GM19372 (cell line): ENCODE data around the gene OPCML.

Source experiments
- ATAC-seq: cut with Tn5 transposase; IDR thresholded peaks from one replicate; pipeline ENCODE4 v1.9.1; 2021; ENCODE audit warnings: mild to moderate bottlenecking, low read depth, moderate library complexity; ENCODE audit not compliant: unreplicated experiment

OPCML gene

GRCh38 chr11:133096981-133097380 is 435.3 kb downstream of the OPCML start:
- no peak for ATAC-seq

DNA sequence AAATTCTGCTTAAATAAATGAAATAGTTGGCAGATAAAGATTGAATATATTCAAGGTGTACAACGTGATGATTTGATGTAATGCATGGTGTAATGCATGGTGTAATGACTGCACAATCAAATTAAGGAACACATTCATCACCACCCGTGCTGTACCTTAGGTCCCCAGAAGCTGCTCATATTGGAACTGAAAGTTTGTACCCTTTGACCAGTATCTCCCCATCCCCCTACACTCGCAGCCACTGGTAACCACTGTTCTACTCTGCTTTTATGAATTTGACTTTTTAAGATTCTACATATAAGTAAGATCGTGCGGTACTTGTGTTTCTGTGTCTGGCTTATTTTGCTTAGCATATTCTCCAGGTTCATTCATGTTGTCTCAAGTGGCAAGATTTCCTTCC is 445.8 kb downstream of the OPCML start:
- ATAC-seq: no peak

DNA sequence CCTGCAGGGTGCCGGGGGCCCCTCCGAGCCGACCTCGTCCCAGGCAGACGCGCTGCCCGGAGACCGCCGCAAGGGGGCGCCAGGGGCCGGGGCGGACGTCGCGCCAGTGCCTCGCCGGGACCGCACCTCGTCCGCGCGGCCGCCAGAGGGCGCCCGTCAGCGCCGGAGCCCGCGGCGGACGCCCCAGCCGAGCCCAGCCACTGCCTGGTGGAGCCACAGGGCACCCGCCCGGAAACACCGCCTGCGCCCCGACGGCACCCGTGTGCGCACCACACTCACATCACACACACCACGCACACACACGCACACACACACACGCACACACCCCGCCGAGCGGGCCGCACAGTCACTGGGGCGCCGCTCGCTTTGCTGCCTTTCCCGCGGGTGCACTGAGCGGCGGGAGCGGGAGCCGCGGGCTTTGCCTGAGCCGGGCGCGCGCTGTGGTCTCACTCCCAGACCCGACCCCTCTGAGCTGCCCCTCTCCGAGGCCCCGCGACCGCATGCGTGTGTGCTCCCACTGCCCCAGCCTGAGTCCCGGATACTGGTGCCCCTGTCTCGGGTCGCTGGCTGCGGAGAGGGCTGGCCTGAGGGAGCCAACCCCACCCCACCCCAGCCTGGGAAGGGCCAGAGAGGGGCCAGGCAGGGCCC is 449.3 kb downstream of the OPCML start:
- ATAC-seq: peak; percentile 74

- no peak for ATAC-seq
These were observed 449.9 kb downstream of the OPCML start for GRCh38 chr11:133082453-133082781.

DNA sequence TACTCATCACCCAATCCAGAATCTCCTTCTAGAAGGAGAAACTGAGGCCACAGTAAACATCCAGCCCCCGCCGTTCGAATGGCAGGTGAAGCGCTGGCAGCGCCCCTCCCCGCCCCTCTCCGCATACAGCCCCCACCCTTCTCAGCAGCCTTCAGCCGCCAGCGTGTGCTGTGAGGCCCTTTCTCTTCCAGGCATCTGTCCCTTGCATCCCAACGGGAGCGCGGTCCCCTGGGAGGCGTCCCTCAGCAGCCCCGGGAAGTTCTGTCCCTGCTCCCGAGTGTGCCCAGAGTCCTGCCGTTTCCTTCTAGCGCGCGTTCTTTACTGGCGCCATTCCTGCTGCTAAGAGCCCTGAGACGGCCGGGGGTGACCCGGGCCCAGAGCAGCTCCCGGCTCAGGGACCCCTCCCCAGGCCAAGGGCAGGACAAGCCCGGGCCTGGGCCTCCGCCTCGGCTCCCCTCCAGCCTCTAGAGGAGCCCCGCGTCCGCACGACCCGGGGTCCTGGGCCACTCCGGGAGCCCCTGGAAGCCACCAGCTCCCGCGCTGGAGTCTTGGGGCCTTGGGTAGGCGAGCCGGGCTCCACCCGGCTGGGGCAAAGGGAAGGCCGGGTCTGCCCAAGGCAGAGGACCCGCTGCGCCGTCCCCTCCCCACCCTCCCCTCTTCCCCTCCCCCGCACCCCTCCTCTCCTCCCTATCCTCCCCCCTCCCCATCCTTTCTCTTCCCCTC is 450.4 kb downstream of the OPCML start:
- ATAC-seq: no peak

GRCh38 chr11:133081020-133081419 is 451.3 kb downstream of the OPCML start:
- ATAC-seq: no peak

DNA sequence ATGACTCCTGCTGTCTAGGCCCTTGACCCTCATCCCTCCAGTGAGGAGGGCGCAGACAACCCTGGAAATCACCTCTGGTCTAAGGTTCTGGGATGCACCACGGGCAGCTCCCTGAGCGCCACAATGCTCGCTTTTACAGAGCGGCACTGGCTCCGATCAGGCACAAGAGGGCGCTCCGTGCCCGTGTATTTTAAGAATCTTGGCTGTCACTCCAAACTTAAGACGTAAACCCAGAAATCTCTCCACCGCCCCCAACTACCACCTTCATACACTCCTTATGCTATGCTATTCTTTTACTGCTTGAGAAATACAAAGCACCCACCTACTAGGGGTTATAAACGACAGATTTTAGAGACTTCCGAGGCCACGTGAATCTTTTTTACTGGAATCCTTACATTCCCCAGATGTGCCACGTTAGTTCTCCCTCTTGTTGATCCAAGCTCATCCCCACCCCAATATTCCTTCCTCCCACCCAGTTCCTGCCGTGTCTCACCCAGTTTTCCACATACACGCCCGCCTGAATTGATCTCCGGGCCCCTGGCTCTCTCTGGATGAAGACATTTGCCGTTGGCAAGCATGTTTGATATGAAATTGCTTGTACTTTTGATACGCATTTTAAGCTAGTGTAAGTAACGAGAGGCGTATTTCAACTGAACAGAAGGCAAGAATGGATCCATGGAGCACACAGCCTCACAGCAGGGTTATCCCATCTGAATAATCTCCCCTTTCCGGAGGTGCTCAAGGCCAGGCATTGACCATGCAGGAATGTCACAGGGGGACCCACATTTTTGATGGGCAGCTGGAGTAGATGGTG is 453.5 kb downstream of the OPCML start:
- no peak for ATAC-seq

DNA sequence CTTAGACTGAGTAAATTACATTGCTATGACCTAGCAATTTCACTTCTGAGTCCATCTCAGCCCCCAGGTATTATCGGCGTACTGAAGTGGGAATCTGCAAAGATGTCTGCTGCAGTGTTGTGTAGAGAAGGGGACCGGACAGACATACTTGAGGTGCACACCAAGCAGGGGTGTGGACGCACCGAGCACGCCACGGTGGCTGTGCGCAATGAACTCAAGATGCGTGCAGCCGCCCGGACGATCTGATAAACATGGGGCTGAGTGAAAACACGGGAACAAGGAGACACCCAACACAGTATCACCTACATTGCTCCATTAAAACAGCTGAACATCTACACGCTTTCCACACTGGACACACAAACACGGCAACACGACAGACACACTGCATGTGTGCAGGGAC is 454.3 kb downstream of the OPCML start:
- no peak for ATAC-seq

DNA sequence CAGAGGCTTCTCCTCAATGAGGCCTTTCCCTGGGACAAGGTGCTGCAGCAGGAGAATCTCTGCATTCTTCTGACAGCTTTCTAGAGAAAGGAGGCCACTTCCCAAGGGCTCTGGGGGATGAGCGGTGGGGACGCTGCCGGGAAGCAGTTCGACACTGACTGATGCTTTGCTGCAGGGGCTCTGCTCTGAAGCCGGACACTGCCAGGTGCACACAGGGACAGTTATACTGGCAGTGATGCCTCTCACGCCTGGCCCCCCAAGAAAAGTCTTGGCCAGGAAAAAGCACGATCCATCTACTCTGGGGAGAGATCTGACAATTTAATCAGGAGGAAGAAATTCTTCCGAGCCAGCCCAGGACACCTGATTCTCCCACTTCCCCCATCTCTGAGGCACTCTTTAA is 456.9 kb downstream of the OPCML start:
- ATAC-seq: no peak

GRCh38 chr11:133072858-133073582 is 459.3 kb downstream of the OPCML start:
- no peak for ATAC-seq

DNA sequence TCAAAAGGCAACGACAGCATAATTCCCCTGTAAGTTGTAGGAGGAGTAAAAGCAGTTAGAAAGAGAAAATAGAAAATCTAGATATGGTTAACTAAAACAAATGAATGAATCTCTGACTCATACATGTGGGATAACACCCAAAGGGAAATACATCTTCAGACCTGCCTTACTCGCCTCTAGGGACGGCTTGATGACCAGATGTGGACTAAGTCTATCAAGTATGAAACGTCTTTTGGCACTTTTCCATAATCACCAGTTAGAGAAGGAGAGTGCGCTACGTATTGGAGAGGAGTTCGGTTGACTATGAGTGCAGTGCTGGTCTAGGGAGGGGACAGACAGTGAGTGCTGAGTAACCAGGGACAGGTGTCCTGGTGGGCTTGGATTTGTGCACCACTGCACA is 459.9 kb downstream of the OPCML start:
- ATAC-seq: no peak

GRCh38 chr11:133070791-133071190 is 461.5 kb downstream of the OPCML start:
- ATAC-seq: no peak

DNA sequence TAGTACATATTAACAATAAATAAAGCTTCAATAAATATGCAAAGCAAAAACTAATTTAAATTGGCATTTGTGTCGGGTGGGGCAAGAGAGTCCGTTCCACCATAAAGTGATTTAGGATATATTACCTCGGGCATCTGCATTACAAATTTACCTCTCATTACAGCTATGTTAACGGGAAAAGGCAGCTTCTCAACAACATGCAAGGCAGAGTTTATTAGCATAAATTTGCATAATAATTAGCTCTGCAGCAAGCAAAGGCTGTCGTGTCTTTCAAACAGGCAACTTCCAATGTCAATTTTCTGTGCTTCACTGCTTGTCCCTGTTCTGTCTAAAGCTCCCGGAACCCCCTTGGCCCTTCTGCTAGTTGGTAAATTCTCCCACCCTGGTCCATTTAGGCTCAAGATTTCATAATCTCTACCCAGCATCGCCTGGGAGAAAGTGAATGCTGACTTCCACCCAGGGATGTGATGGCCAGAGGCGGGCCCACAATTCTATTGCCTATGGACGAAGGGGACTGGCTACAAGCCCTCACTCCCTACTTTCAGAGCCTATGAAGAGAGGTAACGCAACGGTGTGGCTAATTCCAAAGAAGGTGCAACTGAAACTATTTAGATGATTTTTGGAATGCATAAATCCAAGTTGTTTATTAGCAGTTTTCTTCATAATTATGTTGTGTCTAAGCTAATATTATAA is 462.1 kb downstream of the OPCML start:
- no peak for ATAC-seq

GRCh38 chr11:133065847-133066485 is 466.3 kb downstream of the OPCML start:
- ATAC-seq: no peak

GRCh38 chr11:133064961-133065360 is 467.3 kb downstream of the OPCML start:
- ATAC-seq: no peak

DNA sequence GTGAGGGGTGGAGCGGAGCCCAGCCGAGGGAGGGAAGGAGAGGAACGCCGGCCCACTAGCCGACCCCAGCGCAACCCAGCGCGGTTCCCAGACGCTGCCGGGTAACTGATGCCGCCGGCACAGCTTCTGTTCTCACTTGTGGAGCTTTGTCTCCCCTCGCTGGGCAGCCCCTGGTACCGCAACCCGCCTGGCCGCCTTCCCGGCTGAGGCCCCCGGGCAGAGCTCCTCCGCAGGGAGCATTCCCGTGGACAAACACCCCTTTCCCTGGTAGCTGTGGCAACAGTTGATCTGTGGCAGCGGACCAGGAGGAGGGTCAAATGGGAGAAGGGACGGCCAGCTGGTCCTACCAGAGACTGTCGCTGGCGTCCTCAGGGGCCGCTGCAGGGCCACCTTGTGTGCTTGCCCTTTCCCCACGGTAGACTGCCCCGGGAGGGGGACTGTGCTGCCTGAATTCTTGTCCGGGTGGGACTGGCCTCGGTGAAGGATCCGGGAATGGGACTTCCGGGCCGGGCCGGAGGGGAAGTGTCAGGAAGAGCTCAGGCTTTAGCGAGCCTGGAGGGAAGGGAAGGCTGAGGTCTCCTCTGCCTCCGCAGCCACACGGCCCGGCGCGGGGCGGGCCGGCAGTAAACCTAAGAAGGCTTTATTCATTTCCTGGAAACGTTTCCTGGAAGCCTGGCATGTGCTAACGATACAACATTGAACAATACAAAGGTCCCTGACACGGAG is 468.0 kb downstream of the OPCML start:
- ATAC-seq: no peak

- ATAC-seq: no peak
These were observed 473.8 kb downstream of the OPCML start for GRCh38 chr11:133058501-133058900.

GRCh38 chr11:133053124-133053776 is 479.1 kb downstream of the OPCML start:
- ATAC-seq: no peak

DNA sequence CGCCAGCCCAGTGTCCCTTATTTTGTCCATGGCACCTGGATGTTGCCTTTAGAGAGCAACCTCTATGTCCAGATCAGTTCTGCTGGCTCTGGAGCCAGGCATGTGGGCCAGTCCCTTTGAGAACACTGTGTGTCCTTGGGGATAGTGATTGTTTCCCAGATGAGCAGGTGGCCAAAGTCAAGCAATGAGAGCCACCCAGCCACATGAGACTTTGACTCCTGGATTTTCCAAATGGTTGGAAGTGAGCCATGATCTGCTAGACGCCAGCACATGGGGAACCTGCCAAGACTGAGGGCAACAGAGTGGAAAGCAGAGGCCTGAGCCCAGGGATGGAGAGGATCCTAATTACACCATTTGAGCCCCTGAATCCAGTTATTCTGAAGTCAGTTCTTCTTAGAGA is 479.8 kb downstream of the OPCML start:
- ATAC-seq: no peak
